ENCODE measurements around the gene KLHL1. TPM values are rescaled to one million over a fixed set of nuclear protein-coding genes. Genes with fewer than 3 reads are reported as not detected.

The KLHL1 gene
- polyA plus RNA-seq, 3 donors: not detected

DNA sequence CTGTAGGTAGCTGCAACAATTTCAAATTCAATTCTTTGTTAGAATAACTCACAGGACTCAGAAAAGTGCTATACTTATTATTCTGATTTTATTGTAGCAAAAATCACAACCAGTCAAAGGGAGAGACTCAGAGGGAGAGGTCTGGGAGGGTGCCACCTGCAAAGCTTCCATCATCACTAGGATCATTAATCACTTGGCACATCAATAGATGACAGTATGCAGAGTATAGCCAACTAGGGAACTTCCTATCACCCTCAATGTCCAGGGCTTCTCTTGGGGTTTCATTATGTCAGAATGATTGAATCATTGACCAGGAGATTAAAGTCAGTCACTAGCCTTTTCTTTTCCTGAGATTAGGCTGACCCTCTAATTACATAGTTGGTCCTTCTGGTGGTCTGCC, 432.0 kb downstream of the KLHL1 start:
- H3K36me3 ChIP-seq (replicated peaks in 1 of 2; ENCODE audit: control insufficient read depth in 1 of 2, insufficient read depth in 2 of 2, low read length in 2 of 2): no peaks in the 10 kb centered on the region
- Mint-ChIP-seq H3K4me3 (no peak overlapping the region), H3K9me3 (peaks cover 0 to 14% (median 3%) of the 10 kb centered on the region in 7 donors), H3K27ac (no peak overlapping the region), H3K36me3 (no peaks in the 10 kb centered on the region), H3K27me3 (ENCODE audit: low read depth in 3 of 3) (no peaks in the 10 kb centered on the region), H3K4me1 (no peaks in the 10 kb centered on the region)
- intact Hi-C loops (cut with micrococcal nuclease): no loop called here
- no peak overlapping the region for H3K4me3 ChIP-seq (replicated peaks in 1 of 3; ENCODE audit: low read depth in 2 of 3, low read length in 3 of 3)
- no peak overlapping the region for H3K4me2 ChIP-seq (replicated peaks; ENCODE audit: extremely low read depth, low read length, poor library complexity, severe bottlenecking)
- H3K79me2 ChIP-seq (ENCODE audit: insufficient read depth, low read length): no peaks in the 10 kb centered on the region
- DNase-seq: no peak
- no peaks in the 10 kb centered on the region for H4K20me1 ChIP-seq (ENCODE audit: insufficient read depth, low read length)
- TF ChIP-seq, protein P1, sequence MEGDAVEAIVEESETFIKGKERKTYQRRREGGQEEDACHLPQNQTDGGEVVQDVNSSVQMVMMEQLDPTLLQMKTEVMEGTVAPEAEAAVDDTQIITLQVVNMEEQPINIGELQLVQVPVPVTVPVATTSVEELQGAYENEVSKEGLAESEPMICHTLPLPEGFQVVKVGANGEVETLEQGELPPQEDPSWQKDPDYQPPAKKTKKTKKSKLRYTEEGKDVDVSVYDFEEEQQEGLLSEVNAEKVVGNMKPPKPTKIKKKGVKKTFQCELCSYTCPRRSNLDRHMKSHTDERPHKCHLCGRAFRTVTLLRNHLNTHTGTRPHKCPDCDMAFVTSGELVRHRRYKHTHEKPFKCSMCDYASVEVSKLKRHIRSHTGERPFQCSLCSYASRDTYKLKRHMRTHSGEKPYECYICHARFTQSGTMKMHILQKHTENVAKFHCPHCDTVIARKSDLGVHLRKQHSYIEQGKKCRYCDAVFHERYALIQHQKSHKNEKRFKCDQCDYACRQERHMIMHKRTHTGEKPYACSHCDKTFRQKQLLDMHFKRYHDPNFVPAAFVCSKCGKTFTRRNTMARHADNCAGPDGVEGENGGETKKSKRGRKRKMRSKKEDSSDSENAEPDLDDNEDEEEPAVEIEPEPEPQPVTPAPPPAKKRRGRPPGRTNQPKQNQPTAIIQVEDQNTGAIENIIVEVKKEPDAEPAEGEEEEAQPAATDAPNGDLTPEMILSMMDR (IDR thresholded peaks at IDR 0.05): no peak
- no peak overlapping the region for H3K9ac ChIP-seq (ENCODE audit: insufficient read depth, low read length, poor library complexity, severe bottlenecking)
- H2AFZ ChIP-seq (ENCODE audit: insufficient read depth, low read depth, low read length, poor library complexity, severe bottlenecking): no peak overlapping the region
- H3K9me3 ChIP-seq (replicated peaks in 1 of 2; ENCODE audit: control insufficient read depth in 1 of 2, insufficient read depth in 1 of 2, low read length in 2 of 2): no peaks in the 10 kb centered on the region
- no peaks in the 10 kb centered on the region for H3K4me1 ChIP-seq (ENCODE audit: control insufficient read depth in 1 of 2, insufficient read depth in 2 of 2, low read length in 2 of 2)
- no peaks in the 10 kb centered on the region for H3K27me3 ChIP-seq (ENCODE audit: control insufficient read depth in 2 of 2, insufficient read depth in 2 of 2, low read length in 2 of 2)
- no peak overlapping the region for H3K27ac ChIP-seq (ENCODE audit: low read depth in 1 of 2, low read length in 2 of 2)

DNA sequence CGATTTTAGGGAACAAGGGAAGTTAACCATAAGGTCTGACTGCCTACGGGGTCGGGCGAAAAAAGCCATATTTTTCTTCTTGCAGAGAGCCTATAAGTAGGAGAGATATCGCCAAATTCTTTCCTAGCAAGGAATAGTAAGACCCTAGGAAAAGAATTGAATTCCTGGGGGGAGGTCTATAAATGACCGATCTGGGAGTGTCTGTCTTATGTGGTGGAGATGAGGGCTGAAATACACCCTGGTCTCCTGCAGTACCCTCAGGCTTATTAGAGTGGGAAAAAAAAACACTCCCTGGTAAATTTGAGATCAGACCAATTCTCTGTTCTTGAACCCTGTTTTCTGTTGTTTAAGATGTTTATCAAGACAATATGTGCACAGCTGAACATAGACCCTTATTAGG, 448.1 kb downstream of the KLHL1 start:
- no peaks in the 10 kb centered on the region for H3K4me1 ChIP-seq (ENCODE audit: control insufficient read depth in 1 of 2, insufficient read depth in 2 of 2, low read length in 2 of 2)
- no peaks in the 10 kb centered on the region for H3K36me3 ChIP-seq (replicated peaks in 1 of 2; ENCODE audit: control insufficient read depth in 1 of 2, insufficient read depth in 2 of 2, low read length in 2 of 2)
- Mint-ChIP-seq H3K36me3 (no peaks in the 10 kb centered on the region), H3K27ac (no peak overlapping the region), H3K4me1 (no peaks in the 10 kb centered on the region), H3K9me3 (peaks cover 5 to 31% (median 15%) of the 10 kb centered on the region in 7 donors), H3K27me3 (ENCODE audit: low read depth in 3 of 3) (peaks cover 0 to 1% (median 0%) of the 10 kb centered on the region in 3 donors), H3K4me3 (no peak overlapping the region)
- H2AFZ ChIP-seq (ENCODE audit: insufficient read depth, low read depth, low read length, poor library complexity, severe bottlenecking): no peak overlapping the region
- H3K4me3 ChIP-seq (replicated peaks in 1 of 3; ENCODE audit: low read depth in 2 of 3, low read length in 3 of 3): no peak overlapping the region
- no peak overlapping the region for H3K27ac ChIP-seq (ENCODE audit: low read depth in 1 of 2, low read length in 2 of 2)
- 96% methylated on average over 4 of the region's 6 CpGs for WGBS (ENCODE audit: insufficient coverage)
- intact Hi-C loops (cut with micrococcal nuclease): no loop called here
- no peak for DNase-seq
- H4K20me1 ChIP-seq (ENCODE audit: insufficient read depth, low read length): no peaks in the 10 kb centered on the region
- no peaks in the 10 kb centered on the region for H3K79me2 ChIP-seq (ENCODE audit: insufficient read depth, low read length)
- no peak overlapping the region for H3K9ac ChIP-seq (ENCODE audit: insufficient read depth, low read length, poor library complexity, severe bottlenecking)
- TF ChIP-seq, protein P1 (IDR thresholded peaks at IDR 0.05): no peak
- no peaks in the 10 kb centered on the region for H3K27me3 ChIP-seq (ENCODE audit: control insufficient read depth in 2 of 2, insufficient read depth in 2 of 2, low read length in 2 of 2)
- peaks cover 17 to 23% of the 10 kb centered on the region in 2 donors for H3K9me3 ChIP-seq (replicated peaks in 1 of 2; ENCODE audit: control insufficient read depth in 1 of 2, insufficient read depth in 1 of 2, low read length in 2 of 2)
- H3K4me2 ChIP-seq (replicated peaks; ENCODE audit: extremely low read depth, low read length, poor library complexity, severe bottlenecking): no peak overlapping the region
